HCT116 (cell line): ENCODE measurements around the gene FCRL1. TPM values are rescaled to one million over a fixed set of nuclear protein-coding genes. Genes with fewer than 3 reads are reported as not detected.

Experiments used
- ATAC-seq: fragments of 200-7000 bp; cut with Tn5 transposase; 2 replicates; pipeline ENCODE4 v1.9.1; 2020; ENCODE audit warnings: mild to moderate bottlenecking, moderate library complexity
- BruUV-seq: library from RNA; stranded (reverse); fragments of 400-500 nt; replicated peaks from 2 replicates; lab custom pipeline; 2021; lab: Mats Ljungman, UMichigan
- CTCF ChIA-PET: fragments of 300-600 bp; sonication (Branson Sonifier 250); formaldehyde crosslinking; loops from one replicate; lab custom pipeline; 2021; ENCODE audit warnings: antibody characterized with exemption; lab: Charles Lee
- POLR2A ChIA-PET: fragments of 300-600, 350-600 bp; sonication (Branson Sonifier 250); formaldehyde crosslinking; loops from one replicate; lab custom pipeline; 2021; ENCODE audit warnings: antibody characterized with exemption; lab: Charles Lee
- RAD21 ChIA-PET, 2 experiments: fragments of 300-600 bp; sonication (Branson Sonifier 250); formaldehyde crosslinking; loops; one replicate each; lab custom pipeline; 2023; ENCODE audit warnings: low total read pairs in 2 of 2; ENCODE audit not compliant: uncharacterized antibody in 2 of 2, unreplicated experiment in 2 of 2, low non-redundant PET in 1 of 2; lab: Charles Lee
- DNase-seq: peaks from one replicate; pipeline ENCODE4 v3.0.0-alpha.2; 2010; ENCODE audit warnings: low read depth, low spot score
- H2AFZ ChIP-seq: fragments of 200-600 bp; shearing (Covaris generic), sonication (generic); 2 replicates; pipeline ENCODE4 v1.6.1; 2017; ENCODE audit warnings: low read depth, mixed run types, mixed read lengths, antibody characterized with exemption, low read length; ENCODE audit not compliant: poor library complexity, severe bottlenecking
- H3K27ac ChIP-seq: 2 replicates; pipeline ENCODE4 v1.5.1; 2012; ENCODE audit warnings: low read depth, low read length
- H3K27me3 ChIP-seq: fragments of 200-600 bp; sonication (generic); 2 replicates; pipeline ENCODE4 v1.6.1; 2016; ENCODE audit warnings: mixed run types, low read length, mixed read lengths; ENCODE audit not compliant: insufficient read depth
- H3K36me3 ChIP-seq, 2 experiments: fragments of 200-500 bp in 1 of 2; fragments of 200-600 bp in 1 of 2; sonication (Bioruptor generic) in 1 of 2; sonication (generic) in 1 of 2; 2 replicates each; pipeline versions ENCODE4 v1.5.1 to v1.6.1; 2014 to 2016; ENCODE audit warnings: low read length in 2 of 2, inconsistent platforms in 1 of 2, mixed read lengths in 1 of 2, mixed run types in 1 of 2; ENCODE audit not compliant: insufficient read depth in 2 of 2, control insufficient read depth in 1 of 2
- H3K4me1 ChIP-seq, 2 experiments: fragments of 200-600 bp in 1 of 2; sonication (generic) in 1 of 2; 2 replicates each; pipeline versions ENCODE4 v1.5.1 to v1.6.1; 2012 to 2017; ENCODE audit warnings: low read length in 2 of 2, inconsistent platforms in 1 of 2, mild to moderate bottlenecking in 1 of 2, mixed read lengths in 1 of 2, mixed run types in 1 of 2, moderate library complexity in 1 of 2; ENCODE audit not compliant: insufficient read depth in 2 of 2, control insufficient read depth in 1 of 2
- H3K4me2 ChIP-seq: fragments of 200-600 bp; sonication (generic); 2 replicates; pipeline ENCODE4 v1.6.1; 2017; ENCODE audit warnings: mixed run types, low read length, mixed read lengths
- H3K4me3 ChIP-seq, 2 experiments: fragments of 200-600 bp in 1 of 2; sonication (generic) in 1 of 2; replicated peaks in 1 of 2; 2 replicates each; pipeline ENCODE4 v1.5.1; 2011 to 2016; ENCODE audit warnings: low read length in 2 of 2, control low read depth in 1 of 2, low read depth in 1 of 2, mild to moderate bottlenecking in 1 of 2, mixed read lengths in 1 of 2, mixed run types in 1 of 2
- H3K79me2 ChIP-seq: fragments of 200-600 bp; sonication (generic); 2 replicates; pipeline ENCODE4 v1.6.1; 2017; ENCODE audit warnings: mild to moderate bottlenecking, mixed run types, low read length, moderate library complexity, mixed read lengths; ENCODE audit not compliant: insufficient read depth
- H3K9ac ChIP-seq: fragments of 200-600 bp; sonication (generic); 2 replicates; pipeline ENCODE4 v1.6.1; 2016; ENCODE audit warnings: low read length, mixed read lengths
- H3K9me2 ChIP-seq: fragments of 200-600 bp; sonication (generic), shearing (Covaris generic); 2 replicates; pipeline ENCODE4 v1.6.1; 2017; ENCODE audit warnings: mixed run types, mild to moderate bottlenecking, moderate library complexity; ENCODE audit not compliant: insufficient read depth
- H3K9me3 ChIP-seq, 2 experiments: fragments of 200-500 bp in 1 of 2; fragments of 200-600 bp in 1 of 2; sonication (Bioruptor generic) in 1 of 2; sonication (generic) in 1 of 2; 2 replicates each; pipeline ENCODE4 v1.6.1; 2014 to 2017; ENCODE audit warnings: low read length in 2 of 2, mixed read lengths in 2 of 2, inconsistent platforms in 1 of 2, low read depth in 1 of 2, mild to moderate bottlenecking in 1 of 2, mixed run types in 1 of 2, moderate library complexity in 1 of 2; ENCODE audit not compliant: control insufficient read depth in 1 of 2, insufficient read depth in 1 of 2
- H4K20me1 ChIP-seq: fragments of 200-600 bp; sonication (generic), shearing (Covaris generic); 2 replicates; pipeline ENCODE4 v1.6.1; 2017; ENCODE audit warnings: mixed run types, mild to moderate bottlenecking, moderate library complexity; ENCODE audit not compliant: insufficient read depth
- CBX3 ChIP-seq: IDR thresholded peaks from 2 replicates; pipeline ENCODE4 v1.6.1; 2012; ENCODE audit warnings: low read depth
- CEBPB ChIP-seq: IDR thresholded peaks from 2 replicates; pipeline ENCODE4 v1.6.1; 2012; ENCODE audit warnings: low read depth
- CTCF ChIP-seq, 3 experiments: fragments of 200-600 bp in 1 of 3; sonication (generic) in 1 of 3; IDR thresholded peaks in 2 of 3; conservative IDR thresholded peaks in 1 of 3; 2 replicates each; pipeline ENCODE4 v1.5.1; 2012 to 2017; ENCODE audit warnings: low read depth in 2 of 3, low read length in 2 of 3, antibody characterized with exemption in 1 of 3, borderline replicate concordance in 1 of 3, control low read depth in 1 of 3, mild to moderate bottlenecking in 1 of 3, mixed read lengths in 1 of 3, mixed run types in 1 of 3, moderate library complexity in 1 of 3; ENCODE audit not compliant: insufficient read depth in 1 of 3
- EGR1 ChIP-seq: IDR thresholded peaks from 2 replicates; pipeline ENCODE4 v1.6.1; 2012; ENCODE audit warnings: low read depth
- ELF1 ChIP-seq: IDR thresholded peaks from 2 replicates; pipeline ENCODE4 v1.6.1; 2012; ENCODE audit warnings: low read depth, borderline replicate concordance
- EZH2 ChIP-seq: fragments of 200-600 bp; sonication (generic); IDR thresholded peaks from 2 replicates; pipeline ENCODE4 v1.6.1; 2017; ENCODE audit warnings: antibody characterized with exemption, mixed run types
- FOSL1 ChIP-seq: IDR thresholded peaks from 2 replicates; pipeline ENCODE4 v1.6.1; 2012; ENCODE audit warnings: low read depth
- MAX ChIP-seq: IDR thresholded peaks from 2 replicates; pipeline ENCODE4 v1.6.1; 2012
- RAD21 ChIP-seq: IDR thresholded peaks from 2 replicates; pipeline ENCODE4 v1.6.1; 2012; ENCODE audit warnings: low read depth, mild to moderate bottlenecking
- REST ChIP-seq: IDR thresholded peaks from 2 replicates; pipeline ENCODE4 v1.6.1; 2012; ENCODE audit warnings: low read depth
- SIN3A ChIP-seq: IDR thresholded peaks from 2 replicates; pipeline ENCODE4 v1.6.1; 2012; ENCODE audit warnings: low read depth
- SP1 ChIP-seq: IDR thresholded peaks from 2 replicates; pipeline ENCODE4 v1.6.1; 2012; ENCODE audit warnings: low read depth
- SRF ChIP-seq: IDR thresholded peaks from 2 replicates; pipeline ENCODE4 v1.6.1; 2012; ENCODE audit warnings: low read depth
- YY1 ChIP-seq: IDR thresholded peaks from 2 replicates; pipeline ENCODE4 v1.6.1; 2011; ENCODE audit warnings: low read length, low read depth, moderate library complexity, mild to moderate bottlenecking; ENCODE audit not compliant: insufficient replicate concordance; ENCODE audit errors: extremely low read depth
- ZFX ChIP-seq: fragments of 450-650 bp; IDR thresholded peaks from 2 replicates; pipeline ENCODE4 v1.6.1; 2017
- ZNF274 ChIP-seq: fragments of 200-500 bp; sonication (Bioruptor generic); IDR thresholded peaks from 2 replicates; pipeline ENCODE4 v1.6.1; 2014; ENCODE audit warnings: mild to moderate bottlenecking, low read depth, low read length, inconsistent platforms
- intact Hi-C: fragments of 100-400 bp; cut with micrococcal nuclease; formaldehyde crosslinking; loops from 2 replicates; pipeline ENCODE4 v1.10.0; 2022
- total RNA-seq: library from RNA; stranded (reverse); gene quantifications from one replicate; pipeline ENCODE4 v1.2.1, GENCODE V29; 2021; ENCODE audit not compliant: unreplicated experiment

Gene FCRL1
- total RNA-seq, 1 experiment from 2014 or later: not detected

GRCh38 chr1:157785248-157785647 is 34.7 kb downstream of the FCRL1 start (continued):
- no peak for TF ChIP-seq ZNF274
- TF ChIP-seq CBX3: no peak
- TF ChIP-seq ELF1: no peak
- TF ChIP-seq SIN3A: no peak

- Histone ChIP-seq H3K4me3 (no peak overlapping the region), H3K27me3 (no peaks in the 10 kb centered on the region), H3K36me3 (no peaks in the 10 kb centered on the region), H3K9me2 (no peaks in the 10 kb centered on the region), H3K9me3 (no peaks in the 10 kb centered on the region), H2AFZ (no peak overlapping the region), H4K20me1 (no peaks in the 10 kb centered on the region), H3K79me2 (no peaks in the 10 kb centered on the region), H3K9ac (no peak overlapping the region), H3K4me2 (no peak overlapping the region), H3K27ac (no peak overlapping the region), H3K4me1 (no peaks in the 10 kb centered on the region)
- BruUV-seq: no TSS peak
- ChIA-PET RAD21 (no interaction called here), POLR2A (no interaction called here), CTCF (no interaction called here)
- ATAC-seq (no peak), DNase-seq (no peak)
- intact Hi-C loops: no loop called here
- TF ChIP-seq ZFX: no peak
- no peak for TF ChIP-seq SRF
Observed at GRCh38 chr1:157784801-157785200, 35.1 kb downstream of the FCRL1 start.

- intact Hi-C loops: no loop called here
- no peak for DNase-seq
- no TSS peak for BruUV-seq
- Histone ChIP-seq H4K20me1 (no peaks in the 10 kb centered on the region), H3K27ac (no peak overlapping the region), H3K4me1 (no peaks in the 10 kb centered on the region), H3K4me3 (no peak overlapping the region), H3K79me2 (no peaks in the 10 kb centered on the region), H3K36me3 (no peaks in the 10 kb centered on the region), H2AFZ (no peak overlapping the region), H3K4me2 (no peak overlapping the region), H3K9me3 (no peaks in the 10 kb centered on the region), H3K9ac (no peak overlapping the region), H3K27me3 (no peaks in the 10 kb centered on the region), H3K9me2 (no peaks in the 10 kb centered on the region)
- no peak for ATAC-seq
- ChIA-PET POLR2A (no interaction called here), RAD21 (no interaction called here), CTCF (no interaction called here)
- TF ChIP-seq MAX (no peak), ZFX (no peak), CEBPB (no peak), SRF (no peak), RAD21 (no peak), EZH2 (no peak), CTCF (IDR thresholded peaks at IDR 0.05 in 2 of 3, conservative IDR thresholded peaks at IDR 0.05 in 1 of 3; ENCODE audit: borderline replicate concordance in 1 of 3, insufficient read depth in 1 of 3, low read depth in 2 of 3, low read length in 2 of 3) (no peak), YY1 (no peak), REST (no peak), CBX3 (no peak), SP1 (no peak), FOSL1 (no peak), EGR1 (no peak)
Observed at GRCh38 chr1:157782931-157783330, 37.0 kb downstream of the FCRL1 start.
